Duodenal mucosa (tissue), 2 donors: ENCODE data around the gene KCNK3.

Experiments used
- H3K27ac ChIP-seq: one replicate; pipeline ENCODE4 v1.7.0; 2013; ENCODE audit warnings: low read depth, low read length
- H3K27me3 ChIP-seq, 2 donors: one replicate each; pipeline ENCODE4 v1.7.0; 2013; ENCODE audit warnings: low read length in 2 of 2, control low read depth in 1 of 2; ENCODE audit not compliant: insufficient read depth in 2 of 2, control insufficient read depth in 1 of 2
- H3K36me3 ChIP-seq, 2 donors: one replicate each; pipeline ENCODE4 v1.7.0; 2013; ENCODE audit warnings: low read length in 2 of 2, control low read depth in 1 of 2; ENCODE audit not compliant: insufficient read depth in 2 of 2, control insufficient read depth in 1 of 2
- H3K4me1 ChIP-seq, 2 donors: one replicate each; pipeline ENCODE4 v1.7.0; 2013; ENCODE audit warnings: low read length in 2 of 2, control low read depth in 1 of 2; ENCODE audit not compliant: insufficient read depth in 2 of 2, control insufficient read depth in 1 of 2
- H3K4me3 ChIP-seq, 2 donors: one replicate each; pipeline ENCODE4 v1.7.0; 2013; ENCODE audit warnings: low read length in 2 of 2, low read depth in 1 of 2
- H3K9ac ChIP-seq, 2 donors: one replicate each; pipeline ENCODE4 v1.7.0; 2013; ENCODE audit warnings: low read length in 2 of 2, low read depth in 1 of 2
- H3K9me3 ChIP-seq, 2 donors: one replicate each; pipeline ENCODE4 v1.7.0; 2013; ENCODE audit warnings: low read length in 2 of 2, control low read depth in 1 of 2; ENCODE audit not compliant: control insufficient read depth in 1 of 2

Gene KCNK3

DNA sequence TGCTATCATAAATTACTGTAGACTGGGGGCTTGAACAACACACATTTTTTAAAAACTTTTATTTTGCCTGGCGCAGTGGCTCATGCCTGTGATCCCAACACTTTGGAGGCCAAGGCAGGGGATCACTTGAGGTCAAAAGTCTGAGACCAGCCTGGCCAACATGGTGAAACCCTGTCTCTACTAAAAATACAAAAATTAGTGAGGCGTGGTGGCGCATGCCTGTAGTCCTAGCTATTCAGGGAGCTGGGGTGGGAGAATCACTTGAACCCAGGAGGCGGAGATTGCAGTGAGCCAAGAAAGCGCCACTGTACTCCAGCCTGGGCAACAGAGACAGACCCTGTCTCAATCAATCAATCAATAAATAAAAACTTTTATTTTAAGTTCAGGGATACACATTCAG, 9.1 kb downstream of the KCNK3 start:
- Histone ChIP-seq H3K9me3 (no peaks in the 10 kb centered on the region), H3K27ac (no peak overlapping the region), H3K4me3 (no peak overlapping the region), H3K27me3 (peaks cover 8 to 11% of the 10 kb centered on the region in 2 donors), H3K4me1 (no peaks in the 10 kb centered on the region), H3K9ac (no peak overlapping the region), H3K36me3 (no peaks in the 10 kb centered on the region)

DNA sequence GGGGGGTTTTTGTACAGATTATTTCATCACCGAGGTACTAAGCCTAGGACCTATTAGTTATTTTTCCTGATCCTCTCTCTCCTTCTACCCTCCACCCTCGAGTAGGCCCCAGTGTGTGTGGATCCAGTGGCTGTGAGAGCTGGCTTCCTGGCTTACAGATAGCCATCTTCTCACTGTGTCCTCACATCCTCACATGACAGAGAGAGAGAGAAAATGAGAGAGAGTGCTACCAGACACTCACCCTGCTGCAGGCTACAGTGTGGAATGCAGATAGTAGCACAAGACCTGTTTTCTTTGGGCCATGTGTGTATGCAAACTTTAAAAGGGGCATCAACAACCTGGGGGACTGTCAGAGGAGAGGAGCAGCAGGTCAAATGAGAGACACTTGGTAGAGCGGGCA, 9.5 kb downstream of the KCNK3 start:
- H3K9ac ChIP-seq = no peak overlapping the region
- no peak overlapping the region for H3K4me3 ChIP-seq
- no peaks in the 10 kb centered on the region for H3K9me3 ChIP-seq
- no peaks in the 10 kb centered on the region for H3K36me3 ChIP-seq
- H3K27ac ChIP-seq = no peak overlapping the region
- H3K4me1 ChIP-seq = no peaks in the 10 kb centered on the region
- H3K27me3 ChIP-seq = peaks cover 4 to 8% of the 10 kb centered on the region in 2 donors

DNA sequence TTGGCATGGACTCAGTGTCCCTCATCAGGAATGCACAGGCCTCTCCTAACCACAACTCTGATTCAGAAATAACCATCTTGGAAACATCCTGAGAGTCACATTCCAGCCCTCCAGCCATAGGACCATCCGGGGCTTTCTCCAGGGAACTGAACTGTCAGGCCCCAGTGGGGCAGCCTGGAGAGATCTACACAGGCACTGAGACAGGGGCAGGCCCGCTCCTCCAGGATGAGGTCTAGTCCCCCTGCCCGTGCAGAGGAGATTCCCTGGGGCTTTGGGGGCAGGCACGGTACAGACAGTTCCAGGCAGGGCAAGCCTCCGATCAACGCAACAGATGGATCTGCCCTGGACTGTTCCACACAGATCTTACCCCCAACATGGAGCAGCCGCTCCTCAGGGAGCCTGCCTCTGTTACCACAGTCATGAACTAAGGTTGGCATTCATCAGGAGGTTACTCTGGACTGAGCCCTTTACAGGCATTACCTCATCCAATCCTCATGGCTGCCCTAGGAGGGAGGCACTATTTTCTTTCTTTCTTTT, 12.0 kb downstream of the KCNK3 start:
- H3K36me3 ChIP-seq = no peaks in the 10 kb centered on the region
- H3K4me1 ChIP-seq = no peaks in the 10 kb centered on the region
- no peak overlapping the region for H3K9ac ChIP-seq
- no peak overlapping the region for H3K27ac ChIP-seq
- peaks cover 3% of the 10 kb centered on the region in 2 donors for H3K27me3 ChIP-seq
- no peaks in the 10 kb centered on the region for H3K9me3 ChIP-seq
- no peak overlapping the region for H3K4me3 ChIP-seq

DNA sequence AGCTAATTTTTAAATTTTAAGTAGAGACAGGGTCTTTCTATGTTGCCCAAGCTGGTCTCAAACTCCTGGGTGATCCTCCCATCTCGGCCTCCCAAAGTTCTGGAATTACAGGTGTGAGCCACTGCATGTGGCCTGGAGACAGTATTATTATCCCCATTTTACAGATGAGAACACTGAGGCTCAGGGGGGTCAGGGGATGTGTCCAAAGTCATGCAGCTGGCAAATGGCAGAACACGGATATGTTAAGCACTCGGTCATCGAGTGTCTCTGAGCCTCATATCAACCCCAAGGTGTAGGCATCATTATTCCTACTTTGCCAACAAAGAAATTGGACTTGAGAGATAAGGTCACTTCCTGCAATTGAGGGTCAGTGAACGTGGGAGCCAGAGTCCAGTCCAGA, 12.6 kb downstream of the KCNK3 start:
- Histone ChIP-seq H3K4me3 (no peak overlapping the region), H3K4me1 (no peaks in the 10 kb centered on the region), H3K9ac (no peak overlapping the region), H3K36me3 (no peaks in the 10 kb centered on the region), H3K27me3 (peaks cover 0 to 3% of the 10 kb centered on the region in 2 donors), H3K27ac (no peak overlapping the region), H3K9me3 (no peaks in the 10 kb centered on the region)

DNA sequence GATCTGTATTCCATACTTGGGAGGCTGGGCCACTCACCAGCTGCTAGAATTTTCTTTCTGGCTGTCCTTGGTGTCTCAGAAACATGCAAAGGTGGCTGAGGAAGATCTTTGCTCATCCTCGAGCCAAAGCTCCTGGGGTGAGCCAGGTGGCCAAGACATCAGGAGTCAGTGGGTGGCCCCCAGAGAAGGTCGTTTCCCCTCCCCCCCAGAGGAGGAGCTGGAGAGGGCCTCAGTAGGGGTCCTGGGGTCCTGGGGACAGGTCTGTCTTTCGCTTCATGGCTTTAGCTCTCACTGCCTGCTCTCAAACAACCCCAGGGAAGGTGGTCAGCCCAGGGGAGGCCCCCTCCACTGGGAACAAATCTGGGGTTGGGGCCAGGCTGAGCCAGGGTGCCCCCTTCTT, 13.6 kb downstream of the KCNK3 start:
- no peaks in the 10 kb centered on the region for H3K4me1 ChIP-seq
- no peak overlapping the region for H3K27ac ChIP-seq
- peaks cover 0 to 3% of the 10 kb centered on the region in 2 donors for H3K27me3 ChIP-seq
- no peaks in the 10 kb centered on the region for H3K9me3 ChIP-seq
- H3K9ac ChIP-seq = no peak overlapping the region
- H3K36me3 ChIP-seq = no peaks in the 10 kb centered on the region
- H3K4me3 ChIP-seq = no peak overlapping the region

DNA sequence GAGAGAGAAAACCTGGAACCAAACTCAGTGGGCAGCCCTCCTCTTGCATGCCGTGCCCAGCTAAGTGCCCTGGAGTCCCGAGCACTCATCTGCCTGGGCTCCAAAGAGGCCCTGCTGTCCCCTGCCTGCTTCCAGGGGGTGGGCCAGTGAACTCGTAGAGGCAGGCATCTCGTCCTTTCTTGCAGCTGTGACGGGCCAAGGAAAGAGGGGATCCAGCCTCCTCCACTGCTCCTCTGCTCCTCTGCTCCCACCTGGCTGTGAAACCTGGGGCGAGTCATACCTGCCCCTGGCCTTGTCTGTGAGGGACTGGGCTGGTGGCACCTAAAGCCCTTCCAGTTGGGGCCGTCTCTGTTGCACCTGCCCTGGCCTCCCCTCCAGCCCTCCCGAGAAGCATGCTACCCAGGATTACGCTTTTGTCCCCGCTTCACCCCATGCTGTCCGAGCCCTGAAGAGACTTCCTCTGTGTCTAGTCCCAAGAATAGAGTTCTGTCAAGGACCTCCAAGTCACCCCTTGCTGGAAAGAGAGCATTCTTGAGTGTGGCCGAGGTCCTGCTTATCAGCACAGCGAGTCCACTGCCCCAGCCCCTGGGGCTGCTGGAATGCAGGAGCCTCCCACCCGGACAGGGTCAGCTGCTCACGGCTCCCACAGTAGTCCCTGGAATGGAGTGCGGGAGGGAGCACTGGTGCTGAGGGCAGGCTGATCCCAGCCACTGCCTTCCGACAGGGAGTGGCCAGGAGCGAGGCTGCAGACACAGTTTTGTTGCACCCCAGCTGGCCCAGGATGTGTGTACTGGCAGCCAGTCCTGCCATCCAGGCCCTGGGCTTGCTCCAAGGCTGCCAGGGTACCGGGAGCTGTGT, 14.3 kb downstream of the KCNK3 start:
- Histone ChIP-seq H3K9me3 (no peaks in the 10 kb centered on the region), H3K4me1 (no peaks in the 10 kb centered on the region), H3K36me3 (no peaks in the 10 kb centered on the region), H3K4me3 (no peak overlapping the region), H3K9ac (no peak overlapping the region), H3K27me3 (peaks cover 0 to 3% of the 10 kb centered on the region in 2 donors), H3K27ac (no peak overlapping the region)

DNA sequence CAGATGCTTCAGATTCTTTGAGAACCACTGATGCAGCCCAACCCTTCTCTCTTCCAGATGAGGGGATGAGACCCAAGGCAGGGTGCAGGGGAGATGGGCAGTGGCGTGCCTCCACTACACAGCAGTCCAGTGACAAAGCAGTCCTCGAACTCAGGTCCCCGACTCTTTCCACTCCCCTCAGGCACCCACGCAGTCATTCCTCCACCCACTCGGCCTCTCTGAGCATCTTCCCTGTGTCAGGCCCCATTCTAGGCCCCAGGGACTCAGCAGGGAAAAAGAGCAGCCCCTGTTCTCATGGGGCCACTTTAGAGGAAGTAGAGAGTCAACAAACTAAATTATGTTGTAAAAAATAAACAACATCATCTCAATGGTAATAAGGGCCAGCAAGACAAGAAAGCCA, 15.2 kb downstream of the KCNK3 start:
- no peak overlapping the region for H3K27ac ChIP-seq
- no peaks in the 10 kb centered on the region for H3K36me3 ChIP-seq
- H3K4me3 ChIP-seq = no peak overlapping the region
- H3K4me1 ChIP-seq = peaks cover 0 to 4% of the 10 kb centered on the region in 2 donors
- H3K9me3 ChIP-seq = no peaks in the 10 kb centered on the region
- H3K27me3 ChIP-seq = no peaks in the 10 kb centered on the region
- H3K9ac ChIP-seq = no peak overlapping the region

DNA sequence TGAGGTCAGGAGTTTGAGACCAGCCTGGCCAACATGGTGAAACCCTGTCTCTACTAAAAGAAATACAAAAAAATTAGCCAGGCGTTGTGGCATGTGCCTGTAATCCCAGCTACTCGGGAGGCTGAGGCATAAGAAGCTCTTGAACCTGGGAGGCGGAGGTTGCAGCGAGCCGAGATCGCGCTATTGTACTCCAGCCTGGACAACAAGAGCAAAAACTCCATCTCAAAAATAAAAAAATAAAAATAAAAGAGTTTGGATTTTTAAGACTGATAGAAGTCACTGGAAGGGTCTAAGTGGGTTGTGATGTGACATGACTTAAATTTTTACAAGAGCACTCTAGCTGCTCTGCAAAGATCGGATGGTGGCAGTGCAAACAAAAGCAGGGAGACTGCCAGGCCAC, 15.9 kb downstream of the KCNK3 start:
- Histone ChIP-seq H3K9ac (no peak overlapping the region), H3K36me3 (no peaks in the 10 kb centered on the region), H3K27ac (no peak overlapping the region), H3K27me3 (no peaks in the 10 kb centered on the region), H3K9me3 (no peaks in the 10 kb centered on the region), H3K4me3 (no peak overlapping the region), H3K4me1 (peaks cover 0 to 7% of the 10 kb centered on the region in 2 donors)

DNA sequence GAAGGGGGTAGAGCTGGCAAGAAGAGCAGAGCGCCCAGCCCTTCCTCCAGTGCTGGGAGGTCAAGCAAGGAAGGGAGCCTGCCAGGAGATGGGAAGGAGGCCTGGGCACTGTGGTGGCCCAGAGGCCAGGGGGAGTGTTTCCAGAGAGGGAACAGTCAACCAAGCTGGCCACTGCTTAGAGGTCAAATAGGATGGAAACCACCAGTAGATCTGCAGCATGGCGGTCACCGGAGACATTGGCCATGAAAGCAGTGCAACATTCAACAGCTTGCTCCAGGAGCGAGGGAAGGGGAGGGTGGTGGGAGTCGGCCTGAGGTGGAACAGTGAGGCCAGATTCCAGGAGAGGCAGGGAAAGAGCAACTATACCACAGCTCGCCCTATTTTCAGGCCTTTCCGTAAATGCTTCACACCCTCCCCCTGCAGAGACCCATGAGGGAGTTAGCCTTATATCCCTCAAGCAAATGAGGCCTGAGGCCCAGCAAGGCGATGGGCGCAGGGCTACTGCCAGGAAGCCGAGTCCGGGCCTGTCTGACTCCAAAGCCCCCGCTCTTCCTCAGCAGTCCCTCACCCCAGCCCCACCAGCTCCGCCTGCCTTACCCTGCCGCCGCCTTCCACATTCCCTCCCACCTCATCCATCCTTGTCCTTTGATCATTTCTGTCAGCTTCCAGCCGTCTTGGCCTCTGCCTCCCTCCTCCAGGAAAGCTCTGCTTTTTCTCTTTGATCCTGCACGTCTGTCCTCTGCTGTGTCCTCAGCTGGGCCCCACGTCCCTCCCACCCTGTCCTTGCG, 17.0 kb downstream of the KCNK3 start:
- no peaks in the 10 kb centered on the region for H3K36me3 ChIP-seq
- H3K9ac ChIP-seq = no peak overlapping the region
- H3K9me3 ChIP-seq = no peaks in the 10 kb centered on the region
- no peak overlapping the region for H3K27ac ChIP-seq
- H3K4me1 ChIP-seq = peaks cover 0 to 7% of the 10 kb centered on the region in 2 donors
- no peaks in the 10 kb centered on the region for H3K27me3 ChIP-seq
- H3K4me3 ChIP-seq = no peak overlapping the region

DNA sequence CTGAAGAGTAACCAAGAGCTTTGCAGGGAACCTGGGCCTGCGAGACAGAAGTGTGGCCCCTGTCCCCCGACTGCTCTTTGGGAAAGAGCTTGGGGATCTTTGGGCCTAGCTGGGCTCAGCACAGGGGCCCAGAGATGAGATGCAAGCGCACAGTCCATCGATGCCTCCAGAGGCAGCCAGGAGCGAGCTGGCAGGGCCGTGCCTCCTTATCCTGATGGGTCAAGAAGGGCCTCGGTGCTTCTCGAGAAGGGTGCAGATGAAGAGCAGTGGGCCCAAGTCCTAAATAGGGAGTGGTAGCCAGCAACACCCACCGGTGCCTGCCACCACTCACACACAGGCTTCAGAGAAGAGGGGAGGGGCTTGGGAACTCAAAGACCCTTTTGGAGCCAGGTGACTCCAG, 17.6 kb downstream of the KCNK3 start:
- Histone ChIP-seq H3K4me1 (peaks cover 0 to 7% of the 10 kb centered on the region in 2 donors), H3K9ac (no peak overlapping the region), H3K9me3 (no peaks in the 10 kb centered on the region), H3K4me3 (no peak overlapping the region), H3K27ac (no peak overlapping the region), H3K36me3 (no peaks in the 10 kb centered on the region), H3K27me3 (no peaks in the 10 kb centered on the region)
